ENCODE results near the gene TXNDC5. TPM values are rescaled to one million over a fixed set of nuclear protein-coding genes. Genes with fewer than 3 reads are reported as not detected.
A peak's percentile ranks its signal among the peaks of the same experiment; 100 is the strongest.

The TXNDC5 gene
- total RNA-seq, 1 experiment from 2014 or later: 162 TPM

GRCh38 chr6:7911345-7911725, 747 bp upstream of the TXNDC5 start:
- Histone ChIP-seq H3K9me3 (ENCODE audit: control insufficient read depth in 1 of 2, insufficient read depth in 1 of 2, low read depth in 1 of 2, low read length in 2 of 2) (no peaks in the 10 kb centered on the region), H3K9me2 (ENCODE audit: insufficient read depth) (no peaks in the 10 kb centered on the region), H4K20me1 (ENCODE audit: insufficient read depth) (peaks cover 6% of the 10 kb centered on the region; the same call in 1 of the 2 replicates), H2AFZ (ENCODE audit: low read depth, low read length, poor library complexity, severe bottlenecking) (no peak overlapping the region), H3K4me3 (replicated peaks in 1 of 2; ENCODE audit: low read depth in 1 of 2, low read length in 2 of 2) (peak overlapping the region; percentile 50 to 66), H3K4me2 (ENCODE audit: low read length) (peak overlapping the region; percentile 97), H3K27me3 (ENCODE audit: insufficient read depth, low read length) (peaks cover 27% of the 10 kb centered on the region; the same call in 1 of the 2 replicates), H3K27ac (ENCODE audit: low read depth, low read length) (peak overlapping the region; percentile 36; the same call in 1 of the 2 replicates), H3K79me2 (ENCODE audit: insufficient read depth, low read length) (peaks cover 36% of the 10 kb centered on the region), H3K4me1 (ENCODE audit: control insufficient read depth in 1 of 2, insufficient read depth in 2 of 2, low read length in 2 of 2) (peaks cover 5 to 24% of the 10 kb centered on the region in 2 experiments), H3K9ac (ENCODE audit: low read length) (peak overlapping the region; percentile 74), H3K36me3 (ENCODE audit: control insufficient read depth in 1 of 2, insufficient read depth in 2 of 2, low read length in 2 of 2) (peaks cover 0 to 5% of the 10 kb centered on the region in 2 experiments; a peak in 1 of 4 replicates)
- intact Hi-C loops (cut with micrococcal nuclease): loop anchor here (10.0 kb wide), 1 partner anchor 187 kb away; the partner anchor contains the start of gene BMP6
- ChIA-PET CTCF (no interaction called here), POLR2A (no interaction called here), RAD21 (ENCODE audit: low non-redundant PET in 1 of 2, low total read pairs in 2 of 2, uncharacterized antibody in 2 of 2, unreplicated experiment in 2 of 2) (no interaction called here)
- TF ChIP-seq ATF3 (IDR thresholded peaks at IDR 0.05) (no peak), RAD21 (IDR thresholded peaks at IDR 0.05; ENCODE audit: low read depth) (no peak), TCF7L2 (IDR thresholded peaks at IDR 0.05; ENCODE audit: borderline replicate concordance, extremely low read depth, insufficient read depth, insufficient read length) (no peak), SP1 (IDR thresholded peaks at IDR 0.05; ENCODE audit: low read depth) (no peak), CBX3 (IDR thresholded peaks at IDR 0.05; ENCODE audit: low read depth) (no peak), ELF1 (IDR thresholded peaks at IDR 0.05; ENCODE audit: borderline replicate concordance, low read depth) (no peak), POLR2A (IDR thresholded peaks at IDR 0.05; ENCODE audit: borderline replicate concordance, extremely low read depth, insufficient read depth, insufficient read length) (no peak), EGR1 (IDR thresholded peaks at IDR 0.05; ENCODE audit: low read depth) (no peak), SIN3A (IDR thresholded peaks at IDR 0.05; ENCODE audit: low read depth) (no peak), MAX (IDR thresholded peaks at IDR 0.05) (no peak), EZH2 (IDR thresholded peaks at IDR 0.05) (no peak), POLR2AphosphoS5 (IDR thresholded peaks at IDR 0.05; ENCODE audit: low read depth, low read length) (no peak), SRF (IDR thresholded peaks at IDR 0.05; ENCODE audit: low read depth) (no peak), CEBPB (IDR thresholded peaks at IDR 0.05; ENCODE audit: low read depth) (no peak), EZH2phosphoT487 (IDR thresholded peaks at IDR 0.05; ENCODE audit: borderline replicate concordance) (no peak), CTCF (IDR thresholded peaks at IDR 0.05 in 2 of 3, conservative IDR thresholded peaks at IDR 0.05 in 1 of 3; ENCODE audit: borderline replicate concordance in 1 of 3, insufficient read depth in 1 of 3, low read depth in 2 of 3, low read length in 2 of 3) (no peak), ZBTB33 (IDR thresholded peaks at IDR 0.05; ENCODE audit: extremely low read depth, insufficient replicate concordance, low read length) (no peak), FOSL1 (IDR thresholded peaks at IDR 0.05; ENCODE audit: low read depth) (no peak), ZFX (IDR thresholded peaks at IDR 0.05) (no peak), JUND (IDR thresholded peaks at IDR 0.05) (no peak)
- DNase-seq (ENCODE audit: low read depth, low spot score): no peak
- BruUV-seq (replicated peaks): no TSS peak
- no peak; the same call in 1 of the 2 replicates for ATAC-seq
